Measurements from ENCODE around the gene FOSL1.

- TF ChIP-seq REST (IDR thresholded peaks at IDR 0.05; ENCODE audit: insufficient read depth in 1 of 2, low read depth in 2 of 2, low read length in 1 of 2) (no peak), CTCF (IDR thresholded peaks at IDR 0.05) (no peak), POLR2AphosphoS5 (IDR thresholded peaks at IDR 0.05; ENCODE audit: low read depth, low read length) (no peak), SIN3A (IDR thresholded peaks at IDR 0.05; ENCODE audit: borderline replicate concordance, insufficient read depth, low read depth, low read length) (no peak), TCF7L2 (IDR thresholded peaks at IDR 0.05; ENCODE audit: low read depth, low read length) (no peak)
These were observed 15.0 kb downstream of the FOSL1 start for GRCh38 chr11:65885231-65885630.
